NK-92 treated with Interleukin-12 subunit alpha and Interleukin-12 subunit beta, amount 100 ng/mL, for 24 hours (cell line): ENCODE measurements around the gene MVB12B.

Experiments
- DNase-seq: peaks from one replicate; lab custom pipeline; 2025; lab: John Stamatoyannopoulos, UW

The MVB12B gene

GRCh38 chr9:126494746-126495145 is 168.1 kb downstream of the MVB12B start:
- no peak for DNase-seq

- no peak for DNase-seq
Measured at GRCh38 chr9:126495411-126496180, 169.0 kb downstream of the MVB12B start.

GRCh38 chr9:126496181-126496576 is 169.6 kb downstream of the MVB12B start:
- no peak for DNase-seq

- no peak for DNase-seq
Measured at GRCh38 chr9:126496781-126497659, 170.4 kb downstream of the MVB12B start.

GRCh38 chr9:126497660-126498275 is 171.1 kb downstream of the MVB12B start:
- DNase-seq: no peak

GRCh38 chr9:126498331-126498730 is 171.7 kb downstream of the MVB12B start:
- no peak for DNase-seq

GRCh38 chr9:126499005-126499910 is 172.6 kb downstream of the MVB12B start:
- DNase-seq: no peak

- DNase-seq: no peak
Measured at GRCh38 chr9:126499911-126500599, 173.4 kb downstream of the MVB12B start.

- DNase-seq: peak; percentile 14
Measured at GRCh38 chr9:126500600-126501382, 174.2 kb downstream of the MVB12B start.

- DNase-seq: no peak
Measured at GRCh38 chr9:126501383-126502331, 175.0 kb downstream of the MVB12B start.

GRCh38 chr9:126502417-126503332 is 176.0 kb downstream of the MVB12B start:
- no peak for DNase-seq

- DNase-seq: no peak
Measured at GRCh38 chr9:126503333-126504085, 176.9 kb downstream of the MVB12B start.

GRCh38 chr9:126504086-126504976 is 177.7 kb downstream of the MVB12B start:
- no peak for DNase-seq

GRCh38 chr9:126504977-126505455 is 178.4 kb downstream of the MVB12B start:
- DNase-seq: no peak

- DNase-seq: no peak
Measured at GRCh38 chr9:126505697-126506346, 179.2 kb downstream of the MVB12B start.
